ENCODE data around the gene THRB. TPM values are rescaled to one million over a fixed set of nuclear protein-coding genes. Genes with fewer than 3 reads are reported as not detected.

The THRB gene
- polyA plus RNA-seq (2011; rRNA removed), result 0.72 and 0.83 TPM in 2 replicates
- 1.1 and 1.5 TPM in 2 replicates for polyA minus RNA-seq (2011; rRNA and poly(A)+ RNA removed)

DNA sequence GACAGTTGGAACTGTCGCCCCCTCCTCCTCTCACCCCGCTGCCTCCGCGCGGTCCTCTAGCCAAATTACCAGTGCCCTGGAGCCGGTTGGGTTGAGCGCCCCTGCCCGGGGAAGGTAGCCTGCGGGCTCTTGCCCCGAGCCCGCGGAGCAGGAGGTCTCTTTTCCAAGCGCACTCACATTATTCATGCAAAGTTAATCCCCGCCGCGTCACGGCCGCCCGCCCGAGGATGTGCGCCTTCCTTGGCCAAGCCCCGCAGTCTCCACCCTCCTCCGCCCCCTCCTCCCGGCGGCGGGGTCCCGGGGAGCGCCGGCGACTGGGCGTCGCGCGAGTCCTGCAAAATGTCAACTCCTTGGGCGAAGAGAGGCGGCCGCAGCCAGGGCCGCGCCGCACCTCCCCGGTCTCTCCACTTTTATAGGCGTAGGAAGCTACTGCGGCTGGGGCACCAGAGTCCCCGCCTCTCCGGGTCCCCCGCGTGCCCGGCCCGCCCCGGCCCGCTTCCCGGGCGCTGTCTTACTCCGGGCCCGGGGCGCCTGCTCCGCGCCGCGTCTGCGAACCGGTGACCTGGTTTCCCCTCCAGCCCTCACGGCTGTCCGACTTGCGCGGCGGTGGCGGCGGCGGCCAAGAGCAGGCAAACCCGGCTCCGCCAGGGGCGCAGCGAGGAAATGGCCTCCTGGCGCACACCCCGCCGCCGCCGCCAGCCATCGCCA, at the start of gene THRB:
Gene THRB, minus strand, starts transcription at position 233 of the 708 bp plus-strand sequence.
- Histone ChIP-seq H3K27me3 (ENCODE audit: control insufficient read depth, insufficient read depth, low read length) (peaks cover 11% of the 10 kb centered on the region), H3K36me3 (ENCODE audit: control insufficient read depth, insufficient read depth, low read length) (no peaks in the 10 kb centered on the region), H3K4me3 (ENCODE audit: low read depth, low read length) (peak within 1 kb of the TSS; percentile 55)
- ChIA-PET POLR2A (interaction anchor here (0.8 kb wide), 1 partner anchor 232 kb away, joined by 5 read pairs; no protein-coding TSS in a partner anchor), CTCF (interaction anchor here (1.2 to 3.4 kb wide), 2 partner anchors 228 to 231 kb away, joined by 3 to 14 read pairs; no protein-coding TSS in a partner anchor)
- no peak for DNase-seq (ENCODE audit: low read depth)
- TF ChIP-seq, protein P1, sequence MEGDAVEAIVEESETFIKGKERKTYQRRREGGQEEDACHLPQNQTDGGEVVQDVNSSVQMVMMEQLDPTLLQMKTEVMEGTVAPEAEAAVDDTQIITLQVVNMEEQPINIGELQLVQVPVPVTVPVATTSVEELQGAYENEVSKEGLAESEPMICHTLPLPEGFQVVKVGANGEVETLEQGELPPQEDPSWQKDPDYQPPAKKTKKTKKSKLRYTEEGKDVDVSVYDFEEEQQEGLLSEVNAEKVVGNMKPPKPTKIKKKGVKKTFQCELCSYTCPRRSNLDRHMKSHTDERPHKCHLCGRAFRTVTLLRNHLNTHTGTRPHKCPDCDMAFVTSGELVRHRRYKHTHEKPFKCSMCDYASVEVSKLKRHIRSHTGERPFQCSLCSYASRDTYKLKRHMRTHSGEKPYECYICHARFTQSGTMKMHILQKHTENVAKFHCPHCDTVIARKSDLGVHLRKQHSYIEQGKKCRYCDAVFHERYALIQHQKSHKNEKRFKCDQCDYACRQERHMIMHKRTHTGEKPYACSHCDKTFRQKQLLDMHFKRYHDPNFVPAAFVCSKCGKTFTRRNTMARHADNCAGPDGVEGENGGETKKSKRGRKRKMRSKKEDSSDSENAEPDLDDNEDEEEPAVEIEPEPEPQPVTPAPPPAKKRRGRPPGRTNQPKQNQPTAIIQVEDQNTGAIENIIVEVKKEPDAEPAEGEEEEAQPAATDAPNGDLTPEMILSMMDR (IDR thresholded peaks at IDR 0.05; ENCODE audit: insufficient read depth, low read depth, low read length), result no peak

GRCh38 chr3:24541935-24542334, 47.3 kb upstream of the THRB start:
- CTCF ChIA-PET, result no interaction called here
- DNase-seq (ENCODE audit: low read depth), result no peak
- POLR2A ChIA-PET, result no interaction called here
- H3K27me3 ChIP-seq (ENCODE audit: control insufficient read depth, insufficient read depth, low read length), result no peaks in the 10 kb centered on the region
- H3K36me3 ChIP-seq (ENCODE audit: control insufficient read depth, insufficient read depth, low read length), result no peaks in the 10 kb centered on the region
- TF ChIP-seq, protein P1 (IDR thresholded peaks at IDR 0.05; ENCODE audit: insufficient read depth, low read depth, low read length), result no peak
- H3K4me3 ChIP-seq (ENCODE audit: low read depth, low read length), result no peak overlapping the region

DNA sequence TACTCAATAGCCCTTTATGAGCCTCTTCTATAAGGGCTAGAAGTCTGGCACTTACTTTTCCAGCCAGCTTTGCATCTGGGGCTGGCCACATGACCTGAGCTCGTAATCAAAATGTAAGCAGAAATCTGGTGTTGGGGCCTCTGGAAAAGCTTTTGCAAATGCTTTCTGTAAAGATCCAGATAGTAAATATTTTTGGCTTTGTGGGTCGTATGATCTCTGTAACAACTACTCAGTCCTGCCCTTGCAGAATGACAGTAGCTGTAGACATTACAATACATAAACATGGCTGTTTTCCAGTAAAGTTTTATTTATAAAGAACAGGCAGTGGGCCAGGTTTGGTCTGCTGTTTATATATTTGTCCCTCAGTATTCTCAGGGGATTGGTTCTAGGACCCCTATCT, 46.2 kb upstream of the THRB start:
- ChIA-PET POLR2A (no interaction called here), CTCF (no interaction called here)
- TF ChIP-seq, protein P1 (IDR thresholded peaks at IDR 0.05; ENCODE audit: insufficient read depth, low read depth, low read length), result no peak
- Histone ChIP-seq H3K4me3 (ENCODE audit: low read depth, low read length) (no peak overlapping the region), H3K36me3 (ENCODE audit: control insufficient read depth, insufficient read depth, low read length) (no peaks in the 10 kb centered on the region), H3K27me3 (ENCODE audit: control insufficient read depth, insufficient read depth, low read length) (no peaks in the 10 kb centered on the region)
- DNase-seq (ENCODE audit: low read depth), result no peak

DNA sequence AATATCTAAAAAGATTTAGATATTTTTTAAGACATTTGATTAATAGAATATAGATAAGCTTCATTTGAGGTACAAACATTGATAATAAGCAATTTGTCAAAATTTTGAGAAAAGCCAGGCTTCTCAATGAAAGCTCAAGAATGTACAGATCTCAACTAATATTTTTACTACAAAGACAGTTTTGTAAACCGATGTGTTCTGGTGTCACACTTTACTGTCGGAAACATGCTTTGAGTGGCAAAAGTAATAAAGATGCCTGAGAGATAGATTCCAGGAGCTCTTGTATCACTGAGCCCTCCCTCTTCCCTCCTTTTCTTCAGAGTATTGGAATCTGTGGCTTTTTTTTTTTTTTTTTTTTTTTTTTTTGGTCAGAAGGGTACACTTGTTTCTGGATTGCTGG, 45.0 kb upstream of the THRB start:
- no peak for DNase-seq (ENCODE audit: low read depth)
- POLR2A ChIA-PET, result no interaction called here

DNA sequence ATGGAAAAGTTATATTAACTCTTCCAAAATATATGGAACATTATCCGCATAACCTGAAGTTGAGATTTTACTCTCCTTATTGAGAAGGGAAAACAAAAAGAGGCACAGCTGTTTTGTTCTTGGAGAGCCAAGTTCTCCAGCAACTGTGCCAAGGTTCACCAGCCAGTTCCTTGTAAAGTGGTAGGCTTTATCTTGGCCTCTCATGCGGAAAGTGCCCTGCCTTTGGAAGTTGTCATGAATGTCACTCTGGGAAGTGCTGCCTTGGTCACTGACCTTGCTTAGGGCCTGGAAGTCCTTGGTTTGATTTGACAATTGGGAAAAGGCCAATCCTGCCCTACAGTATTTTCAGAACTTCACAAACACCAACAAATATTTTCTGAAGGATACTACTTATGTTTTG, 44.2 kb upstream of the THRB start:
- Histone ChIP-seq H3K27me3 (ENCODE audit: control insufficient read depth, insufficient read depth, low read length) (no peaks in the 10 kb centered on the region), H3K4me3 (ENCODE audit: low read depth, low read length) (no peak overlapping the region), H3K36me3 (ENCODE audit: control insufficient read depth, insufficient read depth, low read length) (no peaks in the 10 kb centered on the region)
- DNase-seq (ENCODE audit: low read depth), result no peak
- POLR2A ChIA-PET, result no interaction called here
- TF ChIP-seq, protein P1 (IDR thresholded peaks at IDR 0.05; ENCODE audit: insufficient read depth, low read depth, low read length), result no peak
- CTCF ChIA-PET, result no interaction called here

More for the DNA sequence above, 45.0 kb upstream of the THRB start:
- TF ChIP-seq, protein P1 (IDR thresholded peaks at IDR 0.05; ENCODE audit: insufficient read depth, low read depth, low read length), result no peak
- no peaks in the 10 kb centered on the region for H3K36me3 ChIP-seq (ENCODE audit: control insufficient read depth, insufficient read depth, low read length)
- H3K4me3 ChIP-seq (ENCODE audit: low read depth, low read length), result no peak overlapping the region
- no peaks in the 10 kb centered on the region for H3K27me3 ChIP-seq (ENCODE audit: control insufficient read depth, insufficient read depth, low read length)
- CTCF ChIA-PET, result interaction anchor here (1.1 kb wide), 1 partner anchor 9 kb away, joined by 3 read pairs; no protein-coding TSS in a partner anchor
